HepG2 (cell line): ENCODE results near the gene EVL. TPM values are rescaled to one million over a fixed set of nuclear protein-coding genes. Genes with fewer than 3 reads are reported as not detected.

Experiments
- ATAC-seq: fragments of 200-7000 bp; cut with Tn5 transposase; 3 replicates; pipeline ENCODE4 v1.9.1; 2020; ENCODE audit warnings: mild to moderate bottlenecking, moderate library complexity
- BruUV-seq: library from RNA; stranded (reverse); fragments of 400-500 nt; replicated peaks from 2 replicates; lab custom pipeline; 2021; lab: Mats Ljungman, UMichigan
- CTCF ChIA-PET: fragments of 300-600 bp; formaldehyde crosslinking; extraction: SDS; loops from one replicate; lab custom pipeline; 2021; ENCODE audit warnings: low total read pairs, inconsistent platforms, low intra/inter-chr PET ratio; lab: Yijun Ruan, JAX
- POLR2A ChIA-PET: fragments of 350-600 bp; sonication (Branson Sonifier 250); formaldehyde crosslinking; loops from one replicate; lab custom pipeline; 2020; ENCODE audit warnings: antibody characterized with exemption, inconsistent platforms; lab: Yijun Ruan, JAX
- DNase-seq: peaks from one replicate; pipeline ENCODE4 v3.0.0-alpha.2; 2015; ENCODE audit warnings: low spot score
- FAIRE-seq: peaks from 3 replicates; lab custom pipeline; 2011; peaks lifted over from hg19 to GRCh38; lab: Jason Lieb, UNC
- H2AFZ ChIP-seq: one replicate; pipeline ENCODE4 v1.6.1; 2011; ENCODE audit warnings: low read length, inconsistent platforms
- H3K27ac ChIP-seq: fragments of 300-600 bp; 3 replicates; pipeline ENCODE4 v1.8.0; 2011; ENCODE audit warnings: mixed run types, mild to moderate bottlenecking, mixed read lengths, low read length, inconsistent platforms; ENCODE audit not compliant: insufficient read depth; ENCODE audit errors: extremely low read length
- H3K27me3 ChIP-seq, 2 experiments: fragments of 200-600 bp in 1 of 2; 2 replicates in 1 of 2; 3 replicates in 1 of 2; pipeline versions ENCODE4 v1.6.0 to v1.8.0; 2011; ENCODE audit warnings: low read length in 2 of 2, mild to moderate bottlenecking in 2 of 2, moderate library complexity in 2 of 2, inconsistent platforms in 1 of 2; ENCODE audit not compliant: insufficient read depth in 2 of 2, control insufficient read depth in 1 of 2
- H3K36me3 ChIP-seq, 2 experiments: fragments of 200-600 bp in 1 of 2; replicated peaks in 1 of 2; 2 replicates in 1 of 2; 3 replicates in 1 of 2; pipeline versions ENCODE4 v1.5.1 to v1.8.0; 2011; ENCODE audit warnings: low read length in 2 of 2, inconsistent platforms in 1 of 2; ENCODE audit not compliant: insufficient read depth in 2 of 2, control insufficient read depth in 1 of 2
- H3K4me1 ChIP-seq: 2 replicates; pipeline ENCODE4 v1.5.1; 2012; ENCODE audit warnings: low read length, inconsistent platforms; ENCODE audit not compliant: insufficient read depth
- H3K4me2 ChIP-seq: 2 replicates; pipeline ENCODE4 v1.6.0; 2011; ENCODE audit warnings: low read depth, low read length, inconsistent platforms
- H3K4me3 ChIP-seq, 3 experiments: fragments of 200-600 bp in 1 of 3; sonication (generic), shearing (Covaris generic) in 1 of 3; replicated peaks in 1 of 3; 2 replicates each; pipeline ENCODE4 v1.5.1; 2011 to 2016; ENCODE audit warnings: low read length in 3 of 3, inconsistent platforms in 2 of 3, low read depth in 2 of 3, mild to moderate bottlenecking in 2 of 3, control low read depth in 1 of 3, mixed read lengths in 1 of 3; ENCODE audit not compliant: insufficient read depth in 1 of 3
- H3K79me2 ChIP-seq: one replicate; pipeline ENCODE4 v1.6.1; 2011; ENCODE audit warnings: low read length, inconsistent platforms; ENCODE audit not compliant: insufficient read depth
- H3K9ac ChIP-seq: 2 replicates; pipeline ENCODE4 v1.6.0; 2011; ENCODE audit warnings: mild to moderate bottlenecking, low read depth, low read length, inconsistent platforms; ENCODE audit not compliant: insufficient read depth
- H3K9me3 ChIP-seq: 2 replicates; pipeline ENCODE4 v1.5.1; 2012; ENCODE audit warnings: mild to moderate bottlenecking, low read length
- H4K20me1 ChIP-seq: 2 replicates; pipeline ENCODE4 v1.6.0; 2011; ENCODE audit warnings: inconsistent platforms, mild to moderate bottlenecking, low read length, moderate library complexity; ENCODE audit not compliant: insufficient read depth
- EZH2 ChIP-seq: conservative IDR thresholded peaks from 2 replicates; pipeline ENCODE4 v1.6.1; 2012; ENCODE audit warnings: mild to moderate bottlenecking, low read depth, low read length, moderate library complexity
- FOSL2 ChIP-seq: sonication (generic); formaldehyde crosslinking; IDR thresholded peaks from 2 replicates; pipeline ENCODE4 v1.4.0; 2020; ENCODE audit warnings: missing genetic modification reagents
- SRSF9 ChIP-seq: fragments of 200-400 bp; formaldehyde crosslinking; IDR thresholded peaks from 2 replicates; pipeline ENCODE4 v1.6.1; 2018; ENCODE audit warnings: borderline replicate concordance, mild to moderate bottlenecking, low read depth, low read length; ENCODE audit not compliant: insufficient read depth, poor library complexity, severe bottlenecking
- SUZ12 ChIP-seq: fragments of 150-350 bp; IDR thresholded peaks from 2 replicates; pipeline ENCODE4 v1.6.1; 2014; ENCODE audit warnings: low read depth, low read length
- ZNF142 ChIP-seq: sonication (generic); formaldehyde crosslinking; IDR thresholded peaks from 2 replicates; pipeline ENCODE4 v1.4.0; 2020; ENCODE audit warnings: missing genetic modification reagents
- ZNF530 ChIP-seq: sonication (generic); formaldehyde crosslinking; IDR thresholded peaks from 2 replicates; pipeline ENCODE4 v1.5.0; 2020; ENCODE audit warnings: low read depth, mild to moderate bottlenecking, missing genetic modification reagents
- ZNF567 ChIP-seq: sonication (generic); formaldehyde crosslinking; IDR thresholded peaks from 2 replicates; pipeline ENCODE4 v1.8.1; 2023; ENCODE audit warnings: mild to moderate bottlenecking, missing genetic modification reagents, borderline replicate concordance
- ZNF629 ChIP-seq: sonication (generic); formaldehyde crosslinking; conservative IDR thresholded peaks from 2 replicates; pipeline ENCODE4 v1.5.0; 2020; ENCODE audit warnings: missing genetic modification reagents
- WGBS: methylation state at CpG from one replicate; pipeline ENCODE4 v1.1.6; 2017; ENCODE audit warnings: low lambda C conversion rate; 5-methylcytosine and 5-hydroxymethylcytosine counted together
- in situ Hi-C: cut with HindIII; loops from 2 replicates; pipeline ENCODE4 v1.10.0; 2017; ENCODE audit warnings: low pct_unique_long_range_greater_than_20kb; ENCODE audit not compliant: extremely low pct_ligation_motif_present
- intact Hi-C: fragments of 100-400 bp; cut with micrococcal nuclease; formaldehyde crosslinking; loops from one replicate; pipeline ENCODE4 v1.10.0; 2022; ENCODE audit not compliant: unreplicated experiment
- polyA plus RNA-seq, 8 experiments: library from polyadenylated mRNA; depleted of rRNA in 3 of 8; stranded (reverse) in 7 of 8; unstranded in 1 of 8; fragments of >200 nt; fragmentation: Illumina TruSeq in 4 of 8; extraction: Trizol in 4 of 8; gene quantifications; 2 replicates each; pipeline versions ENCODE4 v1.2.1 to v1.2.3, GENCODE V29; 2011 to 2016; ENCODE audit warnings: low read depth in 4 of 8, missing spikeins in 1 of 8, mixed read lengths in 1 of 8; ENCODE audit not compliant: insufficient read depth in 1 of 8
- total RNA-seq, 5 experiments: library from RNA; depleted of rRNA; stranded (reverse); fragments of >200 nt; fragmentation: Illumina TruSeq; extraction: Trizol; gene quantifications; 2 replicates each; pipeline ENCODE4 v1.2.3, GENCODE V29; 2016; ENCODE audit warnings: low read depth in 1 of 5
- TF ChIP-seq, protein P1 (sequence below): sonication (generic); formaldehyde crosslinking; IDR thresholded peaks from 2 replicates; pipeline ENCODE4 v1.9.0; 2021; ENCODE audit warnings: missing genetic modification reagents, mild to moderate bottlenecking, borderline replicate concordance
- TF ChIP-seq, protein P2 (sequence below): sonication (generic); formaldehyde crosslinking; IDR thresholded peaks from 2 replicates; pipeline ENCODE4 v1.4.0; 2020; ENCODE audit warnings: missing genetic modification reagents
- TF ChIP-seq, protein P3 (sequence below): sonication (generic); formaldehyde crosslinking; IDR thresholded peaks from 2 replicates; pipeline ENCODE4 v1.9.0; 2021; ENCODE audit warnings: missing genetic modification reagents, borderline replicate concordance

Gene EVL
- total and polyA plus RNA-seq, 2 of the 13 experiments (the other 11 are each of a cell fraction or from before 2014, with no cell fraction given), result 15.1 to 31.2 TPM

DNA sequence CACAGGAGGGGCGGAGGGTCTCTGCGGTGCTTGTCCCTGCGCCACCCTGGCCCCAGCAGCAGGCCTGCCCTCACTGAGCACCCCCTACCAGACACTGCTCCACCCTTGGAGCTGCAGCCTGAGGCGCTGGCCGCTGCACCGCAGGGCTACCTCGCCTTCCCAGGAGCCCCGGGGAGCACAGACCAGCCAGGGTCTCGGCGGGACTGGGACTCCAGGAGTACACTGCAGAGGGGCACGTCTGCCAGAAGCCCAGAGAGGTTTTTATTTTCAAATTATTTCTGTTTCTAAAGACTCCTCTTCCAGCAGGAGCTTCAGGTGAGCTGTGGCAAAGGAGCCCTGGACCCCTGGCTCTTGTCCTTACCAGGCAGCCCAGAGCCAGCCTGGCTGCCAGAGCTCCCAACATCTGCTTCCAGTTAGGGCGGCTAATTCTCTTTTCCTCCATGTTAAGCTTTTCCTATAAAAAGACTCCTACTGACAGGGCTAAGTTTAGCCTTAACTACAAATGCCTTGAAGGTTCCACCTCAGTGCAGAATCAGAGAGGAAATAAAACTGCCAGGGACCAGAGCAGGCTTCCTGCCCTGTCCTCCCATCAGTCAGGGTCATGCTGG lies 67.8 kb downstream of the EVL start (continued):
- TF ChIP-seq SRSF9, result no peak
- TF ChIP-seq ZNF530, result no peak
- TF ChIP-seq ZNF629, result no peak
- TF ChIP-seq EZH2, result no peak
- TF ChIP-seq, protein P1, sequence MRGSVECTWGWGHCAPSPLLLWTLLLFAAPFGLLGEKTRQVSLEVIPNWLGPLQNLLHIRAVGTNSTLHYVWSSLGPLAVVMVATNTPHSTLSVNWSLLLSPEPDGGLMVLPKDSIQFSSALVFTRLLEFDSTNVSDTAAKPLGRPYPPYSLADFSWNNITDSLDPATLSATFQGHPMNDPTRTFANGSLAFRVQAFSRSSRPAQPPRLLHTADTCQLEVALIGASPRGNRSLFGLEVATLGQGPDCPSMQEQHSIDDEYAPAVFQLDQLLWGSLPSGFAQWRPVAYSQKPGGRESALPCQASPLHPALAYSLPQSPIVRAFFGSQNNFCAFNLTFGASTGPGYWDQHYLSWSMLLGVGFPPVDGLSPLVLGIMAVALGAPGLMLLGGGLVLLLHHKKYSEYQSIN, result no peak

GRCh38 chr14:100134586-100134985 lies 69.4 kb downstream of the EVL start:
- FAIRE-seq, result no peak
- H4K20me1 ChIP-seq, result no peaks in the 10 kb centered on the region
- H3K9me3 ChIP-seq, result no peaks in the 10 kb centered on the region
- intact Hi-C loops, result no loop called here
- no peaks in the 10 kb centered on the region for H3K27me3 ChIP-seq
- no peak overlapping the region for H3K4me2 ChIP-seq
- H3K4me3 ChIP-seq, result no peak overlapping the region
- no peak overlapping the region for H3K27ac ChIP-seq
- BruUV-seq, result no TSS peak
- ChIA-PET CTCF (no interaction called here), POLR2A (no interaction called here)
- no peak overlapping the region for H3K9ac ChIP-seq
- in situ Hi-C loops, result no loop called here
- no peak for ATAC-seq
- H3K79me2 ChIP-seq, result no peaks in the 10 kb centered on the region
- peaks cover 6 to 10% of the 10 kb centered on the region in 2 experiments; a peak in 2 of 5 replicates for H3K36me3 ChIP-seq
- 75% methylated on average over 5 of the region's 8 CpGs for WGBS
- peaks cover 26% of the 10 kb centered on the region for H3K4me1 ChIP-seq
- DNase-seq, result no peak
- no peak overlapping the region for H2AFZ ChIP-seq
- TF ChIP-seq ZNF567, result no peak
- TF ChIP-seq SUZ12, result no peak
- TF ChIP-seq, protein P2, sequence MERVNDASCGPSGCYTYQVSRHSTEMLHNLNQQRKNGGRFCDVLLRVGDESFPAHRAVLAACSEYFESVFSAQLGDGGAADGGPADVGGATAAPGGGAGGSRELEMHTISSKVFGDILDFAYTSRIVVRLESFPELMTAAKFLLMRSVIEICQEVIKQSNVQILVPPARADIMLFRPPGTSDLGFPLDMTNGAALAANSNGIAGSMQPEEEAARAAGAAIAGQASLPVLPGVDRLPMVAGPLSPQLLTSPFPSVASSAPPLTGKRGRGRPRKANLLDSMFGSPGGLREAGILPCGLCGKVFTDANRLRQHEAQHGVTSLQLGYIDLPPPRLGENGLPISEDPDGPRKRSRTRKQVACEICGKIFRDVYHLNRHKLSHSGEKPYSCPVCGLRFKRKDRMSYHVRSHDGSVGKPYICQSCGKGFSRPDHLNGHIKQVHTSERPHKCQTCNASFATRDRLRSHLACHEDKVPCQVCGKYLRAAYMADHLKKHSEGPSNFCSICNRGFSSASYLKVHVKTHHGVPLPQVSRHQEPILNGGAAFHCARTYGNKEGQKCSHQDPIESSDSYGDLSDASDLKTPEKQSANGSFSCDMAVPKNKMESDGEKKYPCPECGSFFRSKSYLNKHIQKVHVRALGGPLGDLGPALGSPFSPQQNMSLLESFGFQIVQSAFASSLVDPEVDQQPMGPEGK, result no peak
- no peak for TF ChIP-seq ZNF142
- TF ChIP-seq, protein P3, sequence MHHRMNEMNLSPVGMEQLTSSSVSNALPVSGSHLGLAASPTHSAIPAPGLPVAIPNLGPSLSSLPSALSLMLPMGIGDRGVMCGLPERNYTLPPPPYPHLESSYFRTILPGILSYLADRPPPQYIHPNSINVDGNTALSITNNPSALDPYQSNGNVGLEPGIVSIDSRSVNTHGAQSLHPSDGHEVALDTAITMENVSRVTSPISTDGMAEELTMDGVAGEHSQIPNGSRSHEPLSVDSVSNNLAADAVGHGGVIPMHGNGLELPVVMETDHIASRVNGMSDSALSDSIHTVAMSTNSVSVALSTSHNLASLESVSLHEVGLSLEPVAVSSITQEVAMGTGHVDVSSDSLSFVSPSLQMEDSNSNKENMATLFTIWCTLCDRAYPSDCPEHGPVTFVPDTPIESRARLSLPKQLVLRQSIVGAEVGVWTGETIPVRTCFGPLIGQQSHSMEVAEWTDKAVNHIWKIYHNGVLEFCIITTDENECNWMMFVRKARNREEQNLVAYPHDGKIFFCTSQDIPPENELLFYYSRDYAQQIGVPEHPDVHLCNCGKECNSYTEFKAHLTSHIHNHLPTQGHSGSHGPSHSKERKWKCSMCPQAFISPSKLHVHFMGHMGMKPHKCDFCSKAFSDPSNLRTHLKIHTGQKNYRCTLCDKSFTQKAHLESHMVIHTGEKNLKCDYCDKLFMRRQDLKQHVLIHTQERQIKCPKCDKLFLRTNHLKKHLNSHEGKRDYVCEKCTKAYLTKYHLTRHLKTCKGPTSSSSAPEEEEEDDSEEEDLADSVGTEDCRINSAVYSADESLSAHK (CRISPR knock-in tag), result no peak
- TF ChIP-seq FOSL2 (CRISPR knock-in tag), result no peak
